ENCODE data around the gene CHD2.

Gene CHD2

DNA sequence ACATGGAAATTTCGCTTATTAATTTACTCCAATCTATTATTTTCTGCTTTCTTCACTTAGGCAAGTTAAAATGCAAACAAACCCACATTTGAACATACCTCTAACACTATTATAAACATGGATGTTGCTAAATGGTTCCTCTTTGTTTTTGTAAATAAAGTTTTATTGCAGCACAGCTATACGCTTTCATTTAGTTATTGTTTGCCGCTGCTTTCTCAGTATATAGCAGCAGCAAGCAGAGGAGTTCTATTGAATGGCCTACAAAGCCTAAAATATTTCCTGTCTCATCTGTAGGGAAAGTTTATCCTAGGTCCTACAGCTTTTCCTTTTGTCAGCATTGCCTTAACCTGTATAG, 7.9 kb upstream of the CHD2 start:
- peaks cover 47% of the 10 kb centered on the region for H3K36me3 ChIP-seq (ENCODE audit: insufficient read depth)
- TF ChIP-seq, protein P1, sequence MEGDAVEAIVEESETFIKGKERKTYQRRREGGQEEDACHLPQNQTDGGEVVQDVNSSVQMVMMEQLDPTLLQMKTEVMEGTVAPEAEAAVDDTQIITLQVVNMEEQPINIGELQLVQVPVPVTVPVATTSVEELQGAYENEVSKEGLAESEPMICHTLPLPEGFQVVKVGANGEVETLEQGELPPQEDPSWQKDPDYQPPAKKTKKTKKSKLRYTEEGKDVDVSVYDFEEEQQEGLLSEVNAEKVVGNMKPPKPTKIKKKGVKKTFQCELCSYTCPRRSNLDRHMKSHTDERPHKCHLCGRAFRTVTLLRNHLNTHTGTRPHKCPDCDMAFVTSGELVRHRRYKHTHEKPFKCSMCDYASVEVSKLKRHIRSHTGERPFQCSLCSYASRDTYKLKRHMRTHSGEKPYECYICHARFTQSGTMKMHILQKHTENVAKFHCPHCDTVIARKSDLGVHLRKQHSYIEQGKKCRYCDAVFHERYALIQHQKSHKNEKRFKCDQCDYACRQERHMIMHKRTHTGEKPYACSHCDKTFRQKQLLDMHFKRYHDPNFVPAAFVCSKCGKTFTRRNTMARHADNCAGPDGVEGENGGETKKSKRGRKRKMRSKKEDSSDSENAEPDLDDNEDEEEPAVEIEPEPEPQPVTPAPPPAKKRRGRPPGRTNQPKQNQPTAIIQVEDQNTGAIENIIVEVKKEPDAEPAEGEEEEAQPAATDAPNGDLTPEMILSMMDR (conservative IDR thresholded peaks at IDR 0.05; ENCODE audit: low read depth, low read length) = no peak
- H3K4me2 ChIP-seq = 0 out of 2 replicates have a peak overlapping the region, but pooled peaks have one; percentile 4
- H3K9ac ChIP-seq = 0 out of 2 replicates have a peak overlapping the region, but pooled peaks have one; percentile 16
- H2AFZ ChIP-seq (ENCODE audit: low read depth) = no peak overlapping the region
- H3K4me1 ChIP-seq (ENCODE audit: low read depth, poor library complexity, severe bottlenecking) = peaks cover 98% of the 10 kb centered on the region
- H3K27ac ChIP-seq = peak overlapping the region; percentile 16; the same call in 1 of the 2 replicates
- H4K20me1 ChIP-seq (ENCODE audit: insufficient read depth) = peaks cover 11% of the 10 kb centered on the region
- H3K27me3 ChIP-seq (ENCODE audit: insufficient read depth, low read depth) = no peaks in the 10 kb centered on the region
- H3K4me3 ChIP-seq (IDR thresholded peaks at IDR 0.05; ENCODE audit: insufficient read depth, low read depth, low read length) = no peak overlapping the region
- peaks cover 100% of the 10 kb centered on the region for H3K79me2 ChIP-seq (ENCODE audit: insufficient read depth, low read depth)

DNA sequence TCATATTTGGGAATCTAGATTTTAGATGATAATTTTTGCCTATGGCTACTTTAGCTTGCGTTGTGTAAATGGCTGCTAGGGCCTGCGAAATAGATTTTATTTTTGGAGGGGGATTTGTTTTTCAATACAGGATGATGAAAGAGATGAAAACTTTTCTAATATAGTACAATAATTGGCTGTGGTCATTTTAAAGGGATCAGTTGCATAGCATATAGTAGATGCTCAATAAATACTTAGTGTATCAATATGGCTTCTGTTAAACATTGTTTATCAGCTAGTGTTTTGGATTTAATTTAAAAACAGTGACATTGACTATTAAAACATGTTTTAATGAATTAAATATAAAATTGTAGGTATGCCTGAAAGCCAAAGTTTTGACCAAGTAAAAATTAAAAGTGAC, 6.9 kb upstream of the CHD2 start:
- no peaks in the 10 kb centered on the region for H3K27me3 ChIP-seq (ENCODE audit: insufficient read depth, low read depth)
- H2AFZ ChIP-seq (ENCODE audit: low read depth) = no peak overlapping the region
- TF ChIP-seq, protein P1 (conservative IDR thresholded peaks at IDR 0.05; ENCODE audit: low read depth, low read length) = no peak
- H3K27ac ChIP-seq = peak overlapping the region; percentile 8; the same call in 1 of the 2 replicates
- peaks cover 98% of the 10 kb centered on the region for H3K4me1 ChIP-seq (ENCODE audit: low read depth, poor library complexity, severe bottlenecking)
- peaks cover 100% of the 10 kb centered on the region for H3K79me2 ChIP-seq (ENCODE audit: insufficient read depth, low read depth)
- no peak overlapping the region for H3K9ac ChIP-seq
- H3K4me3 ChIP-seq (IDR thresholded peaks at IDR 0.05; ENCODE audit: insufficient read depth, low read depth, low read length) = no peak overlapping the region
- H3K4me2 ChIP-seq = peak overlapping the region; percentile 11; the same call in 1 of the 2 replicates
- H3K36me3 ChIP-seq (ENCODE audit: insufficient read depth) = peaks cover 42% of the 10 kb centered on the region
- peaks cover 11% of the 10 kb centered on the region for H4K20me1 ChIP-seq (ENCODE audit: insufficient read depth)

DNA sequence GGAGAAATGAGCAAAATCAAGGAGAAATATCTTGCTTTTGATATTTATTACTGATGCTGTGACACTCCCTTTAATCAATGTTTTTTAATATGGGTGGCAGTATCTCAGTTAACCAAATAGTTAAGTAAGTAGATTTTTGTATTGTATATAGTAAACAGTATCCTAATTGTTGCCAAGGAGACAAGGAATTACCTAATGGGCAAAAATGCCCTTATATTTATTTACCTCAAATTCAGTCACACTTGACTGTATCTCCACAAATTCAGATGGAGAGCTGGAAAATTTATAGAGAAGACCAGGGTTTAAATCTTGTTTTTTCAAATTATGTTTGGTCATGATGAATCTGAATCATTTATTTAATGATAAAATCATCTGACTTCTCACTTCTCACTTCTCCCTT, 3.6 kb upstream of the CHD2 start:
- peaks cover 11% of the 10 kb centered on the region; the same call in 1 of the 2 replicates for H4K20me1 ChIP-seq (ENCODE audit: insufficient read depth)
- H3K27me3 ChIP-seq (ENCODE audit: insufficient read depth, low read depth) = no peaks in the 10 kb centered on the region
- no peak overlapping the region for H3K4me3 ChIP-seq (IDR thresholded peaks at IDR 0.05; ENCODE audit: insufficient read depth, low read depth, low read length)
- no peak overlapping the region for H3K4me2 ChIP-seq
- peaks cover 84% of the 10 kb centered on the region for H3K4me1 ChIP-seq (ENCODE audit: low read depth, poor library complexity, severe bottlenecking)
- H3K79me2 ChIP-seq (ENCODE audit: insufficient read depth, low read depth) = peaks cover 99% of the 10 kb centered on the region
- H3K9ac ChIP-seq = no peak overlapping the region; the same call in 1 of the 2 replicates
- H3K36me3 ChIP-seq (ENCODE audit: insufficient read depth) = peaks cover 21% of the 10 kb centered on the region
- no peak overlapping the region for H2AFZ ChIP-seq (ENCODE audit: low read depth)
- H3K27ac ChIP-seq = peak overlapping the region; percentile 99
- TF ChIP-seq, protein P1 (conservative IDR thresholded peaks at IDR 0.05; ENCODE audit: low read depth, low read length) = no peak

DNA sequence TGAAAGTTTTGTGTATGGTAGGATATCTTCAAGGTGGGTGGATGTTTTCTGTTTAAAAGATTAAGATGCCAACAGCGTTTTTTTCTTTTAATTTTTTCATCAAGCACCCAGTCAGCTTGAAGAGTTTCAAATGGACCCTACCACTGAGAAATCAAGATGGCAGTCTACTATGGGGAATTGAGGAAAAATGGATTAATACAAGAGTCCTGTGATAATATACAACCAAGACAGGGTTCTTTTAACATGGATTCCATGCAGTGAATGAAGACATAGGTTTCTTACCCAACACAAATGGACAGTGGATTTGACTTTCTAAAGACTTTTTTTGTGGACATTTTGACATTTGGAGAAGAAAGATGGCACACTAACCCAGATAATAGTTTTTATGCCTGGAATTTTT, 2.5 kb upstream of the CHD2 start:
- Histone ChIP-seq H3K27me3 (ENCODE audit: insufficient read depth, low read depth) (no peaks in the 10 kb centered on the region), H3K9ac (no peak overlapping the region), H4K20me1 (ENCODE audit: insufficient read depth) (peaks cover 11% of the 10 kb centered on the region; the same call in 1 of the 2 replicates), H2AFZ (ENCODE audit: low read depth) (no peak overlapping the region), H3K4me3 (IDR thresholded peaks at IDR 0.05; ENCODE audit: insufficient read depth, low read depth, low read length) (no peak overlapping the region), H3K4me1 (ENCODE audit: low read depth, poor library complexity, severe bottlenecking) (peaks cover 73% of the 10 kb centered on the region), H3K27ac (peak overlapping the region; percentile 99; the same call in 1 of the 2 replicates), H3K4me2 (peak overlapping the region; percentile 99; the same call in 1 of the 2 replicates), H3K36me3 (ENCODE audit: insufficient read depth) (peaks cover 12% of the 10 kb centered on the region), H3K79me2 (ENCODE audit: insufficient read depth, low read depth) (peaks cover 99% of the 10 kb centered on the region)
- TF ChIP-seq, protein P1 (conservative IDR thresholded peaks at IDR 0.05; ENCODE audit: low read depth, low read length) = no peak
